ENCODE measurements around the gene RAB41.
"Not testable (repeated sequence)": the region's sequence is repeated elsewhere in the genome, so short reads cannot be mapped to it uniquely, and the experiment has no call there.

Gene RAB41

GRCh38 chrX:70281951-70282350 is at the start of gene RAB41:
Gene RAB41 (plus strand): TSS chrX:70282172. CDS start chrX:70282218, 46 bp downstream.
- no peak for TF ChIP-seq CTCF (IDR thresholded peaks at IDR 0.05; ENCODE audit: low read depth, low read length)
- no peak within 1 kb of the TSS for H3K4me3 ChIP-seq (ENCODE audit: low read depth, low read length)

- no peak within 1 kb of the TSS for H3K4me3 ChIP-seq (ENCODE audit: low read depth, low read length)
- no peak for TF ChIP-seq CTCF (IDR thresholded peaks at IDR 0.05; ENCODE audit: low read depth, low read length)
These were observed 47.6 kb upstream of the RAB41 start, which contains the start of gene AWAT1 for GRCh38 chrX:70234355-70234754. Gene AWAT1 (plus strand): TSS chrX:70234655. CDS start chrX:70234696, 41 bp downstream.

GRCh38 chrX:70240751-70241150 is 41.2 kb upstream of the RAB41 start:
- TF ChIP-seq CTCF (IDR thresholded peaks at IDR 0.05; ENCODE audit: low read depth, low read length) = no peak
- no peak overlapping the region for H3K4me3 ChIP-seq (ENCODE audit: low read depth, low read length)

- no peak for TF ChIP-seq CTCF (IDR thresholded peaks at IDR 0.05; ENCODE audit: low read depth, low read length)
These were observed 40.5 kb upstream of the RAB41 start for GRCh38 chrX:70241501-70241900.

GRCh38 chrX:70243601-70244000 is 38.4 kb upstream of the RAB41 start:
- not testable (repeated sequence) for H3K4me3 ChIP-seq (ENCODE audit: low read depth, low read length)

More at GRCh38 chrX:70241501-70241900, 40.5 kb upstream of the RAB41 start:
- no peak overlapping the region for H3K4me3 ChIP-seq (ENCODE audit: low read depth, low read length)

GRCh38 chrX:70244881-70245280 is 37.1 kb upstream of the RAB41 start:
- no peak overlapping the region for H3K4me3 ChIP-seq (ENCODE audit: low read depth, low read length)
- TF ChIP-seq CTCF (IDR thresholded peaks at IDR 0.05; ENCODE audit: low read depth, low read length) = no peak

- no peak overlapping the region for H3K4me3 ChIP-seq (ENCODE audit: low read depth, low read length)
- TF ChIP-seq CTCF (IDR thresholded peaks at IDR 0.05; ENCODE audit: low read depth, low read length) = no peak
These were observed 34.7 kb upstream of the RAB41 start for GRCh38 chrX:70247252-70247651.

- no peak overlapping the region for H3K4me3 ChIP-seq (ENCODE audit: low read depth, low read length)
- no peak for TF ChIP-seq CTCF (IDR thresholded peaks at IDR 0.05; ENCODE audit: low read depth, low read length)
These were observed 29.5 kb upstream of the RAB41 start for GRCh38 chrX:70252491-70252890.

All from WI38 (cell line).